ENCODE measurements around the gene SLC6A12. TPM values are rescaled to one million over a fixed set of nuclear protein-coding genes. Genes with fewer than 3 reads are reported as not detected.

Gene SLC6A12
- polyA plus RNA-seq, 1 of the 3 experiments (the other 2 are of a cell fraction), result 0.02 TPM

- H3K36me3 ChIP-seq (replicated peaks in 1 of 2; ENCODE audit: control insufficient read depth in 1 of 2, insufficient read depth in 2 of 2, low read length in 1 of 2), result no peaks in the 10 kb centered on the region
- H3K4me1 ChIP-seq (ENCODE audit: control insufficient read depth in 1 of 2, insufficient read depth in 2 of 2, low read depth in 1 of 2, low read length in 1 of 2), result no peaks in the 10 kb centered on the region; a peak in 1 of 4 replicates
- ChIA-PET POLR2A (no interaction called here), CTCF (interaction anchor here (1.3 to 1.5 kb wide), 2 partner anchors 7 to 11 kb away, joined by 3 read pairs; no protein-coding TSS in a partner anchor)
- H3K9me2 ChIP-seq, result no peaks in the 10 kb centered on the region
- no peak overlapping the region for H3K27ac ChIP-seq (ENCODE audit: low read depth in 2 of 2, low read length in 1 of 2)
- peaks cover 5% of the 10 kb centered on the region; the same call in 1 of the 2 replicates for H3K27me3 ChIP-seq (ENCODE audit: insufficient read depth)
- no peaks in the 10 kb centered on the region for H3K79me2 ChIP-seq (ENCODE audit: insufficient read depth)
- H3K9me3 ChIP-seq, result no peaks in the 10 kb centered on the region
- no peak overlapping the region for H3K4me3 ChIP-seq (ENCODE audit: low read depth in 2 of 2, low read length in 1 of 2)
- H2AFZ ChIP-seq (ENCODE audit: low read depth), result no peak overlapping the region
- no peak overlapping the region for H3K9ac ChIP-seq
- TF ChIP-seq EZH2phosphoT487 (IDR thresholded peaks at IDR 0.05; ENCODE audit: borderline replicate concordance, low read depth) (no peak), RAD21 (IDR thresholded peaks at IDR 0.05; ENCODE audit: low read length) (no peak), TCF12 (IDR thresholded peaks at IDR 0.05) (no peak), NFIC (IDR thresholded peaks at IDR 0.05; ENCODE audit: borderline replicate concordance) (no peak), RFX5 (IDR thresholded peaks at IDR 0.05; ENCODE audit: low read length) (no peak), FOXJ3 (CRISPR knock-in tag; IDR thresholded peaks at IDR 0.05) (no peak), EP300 (IDR thresholded peaks at IDR 0.05; ENCODE audit: borderline replicate concordance in 1 of 2, low read depth in 1 of 2, low read length in 1 of 2) (no peak), RCOR1 (IDR thresholded peaks at IDR 0.05; ENCODE audit: low read length) (no peak)
- H3K4me2 ChIP-seq, result no peak overlapping the region
- DNase-seq, result no peak
- H3F3A ChIP-seq (replicated peaks; ENCODE audit: insufficient read depth), result no peaks in the 10 kb centered on the region
- H4K20me1 ChIP-seq (ENCODE audit: insufficient read depth), result no peaks in the 10 kb centered on the region
- WGBS (ENCODE audit: low lambda C conversion rate), result 42% methylated on average over 7 of the region's 7 CpGs
These were observed 13.4 kb upstream of the SLC6A12 start for GRCh38 chr12:227286-227915.

- no peak for DNase-seq
- ChIA-PET CTCF (interaction anchor here (1.3 kb wide), 1 partner anchor 10 kb away, joined by 3 read pairs; no protein-coding TSS in a partner anchor), POLR2A (interaction anchor here (0.6 kb wide), 1 partner anchor 67 kb away, joined by 3 read pairs; no protein-coding TSS in a partner anchor)
- Histone ChIP-seq H3K9me2 (no peaks in the 10 kb centered on the region), H3K4me2 (no peak overlapping the region), H3K36me3 (replicated peaks in 1 of 2; ENCODE audit: control insufficient read depth in 1 of 2, insufficient read depth in 2 of 2, low read length in 1 of 2) (no peaks in the 10 kb centered on the region), H3K4me3 (ENCODE audit: low read depth in 2 of 2, low read length in 1 of 2) (no peak overlapping the region), H3K79me2 (ENCODE audit: insufficient read depth) (no peaks in the 10 kb centered on the region), H3K27me3 (ENCODE audit: insufficient read depth) (peaks cover 5% of the 10 kb centered on the region; the same call in 1 of the 2 replicates), H3K9ac (no peak overlapping the region), H2AFZ (ENCODE audit: low read depth) (no peak overlapping the region), H3K9me3 (no peaks in the 10 kb centered on the region), H4K20me1 (ENCODE audit: insufficient read depth) (no peaks in the 10 kb centered on the region), H3K27ac (ENCODE audit: low read depth in 2 of 2, low read length in 1 of 2) (no peak overlapping the region), H3K4me1 (ENCODE audit: control insufficient read depth in 1 of 2, insufficient read depth in 2 of 2, low read depth in 1 of 2, low read length in 1 of 2) (no peaks in the 10 kb centered on the region; a peak in 1 of 4 replicates), H3F3A (replicated peaks; ENCODE audit: insufficient read depth) (no peaks in the 10 kb centered on the region)
- 61% methylated on average over 7 of the region's 14 CpGs for WGBS (ENCODE audit: low lambda C conversion rate)
- TF ChIP-seq TAF1 (IDR thresholded peaks at IDR 0.05; ENCODE audit: borderline replicate concordance, low read depth, low read length), result no peak
- TF ChIP-seq USF2 (IDR thresholded peaks at IDR 0.05; ENCODE audit: borderline replicate concordance, low read depth, low read length), result no peak
- TF ChIP-seq PBX3 (IDR thresholded peaks at IDR 0.05), result no peak
- TF ChIP-seq POLR2AphosphoS5 (IDR thresholded peaks at IDR 0.05; ENCODE audit: low read depth, low read length), result no peak
- no peak for TF ChIP-seq RCOR1 (IDR thresholded peaks at IDR 0.05; ENCODE audit: low read length)
- TF ChIP-seq FOXM1 (IDR thresholded peaks at IDR 0.05; ENCODE audit: low read depth), result no peak
- no peak for TF ChIP-seq REST (IDR thresholded peaks at IDR 0.05; ENCODE audit: low read depth, low read length)
- TF ChIP-seq MXI1 (IDR thresholded peaks at IDR 0.05; ENCODE audit: low read depth, low read length), result no peak
- no peak for TF ChIP-seq JUND (IDR thresholded peaks at IDR 0.05)
- TF ChIP-seq USF1 (IDR thresholded peaks at IDR 0.05; ENCODE audit: borderline replicate concordance, low read depth), result no peak
- TF ChIP-seq FOXJ3 (CRISPR knock-in tag; IDR thresholded peaks at IDR 0.05), result no peak
- no peak for TF ChIP-seq ELF1 (IDR thresholded peaks at IDR 0.05)
- no peak for TF ChIP-seq TEAD4 (IDR thresholded peaks at IDR 0.05; ENCODE audit: borderline replicate concordance, insufficient read depth)
- TF ChIP-seq IRF3 (IDR thresholded peaks at IDR 0.05; ENCODE audit: low read depth, low read length), result no peak
- TF ChIP-seq RXRA (IDR thresholded peaks at IDR 0.05; ENCODE audit: borderline replicate concordance, low read depth), result no peak
These were observed 12.4 kb upstream of the SLC6A12 start for GRCh38 chr12:226401-226800.
